Gastroesophageal sphincter (tissue), 4 donors: ENCODE data around the gene HOXA4. TPM values are rescaled to one million over a fixed set of nuclear protein-coding genes. Genes with fewer than 3 reads are reported as not detected.

Source experiments
- ATAC-seq: fragments of 150-250 bp; one replicate; pipeline ENCODE4 v1.9.1; 2016; ENCODE audit warnings: mild to moderate bottlenecking, moderate library complexity
- H3K27ac ChIP-seq, 4 donors: fragments of 200-600 bp; sonication (generic) in 3 of 4; 1 replicate in 3 of 4; 2 replicates in 1 of 4; pipeline ENCODE4 v1.5.1; 2016 to 2019
- H3K27me3 ChIP-seq: fragments of 200-600 bp; sonication (generic); one replicate; pipeline ENCODE4 v1.5.1; 2019
- H3K36me3 ChIP-seq, 2 donors: fragments of 200-600 bp; sonication (generic); one replicate each; pipeline ENCODE4 v1.5.1; 2019; ENCODE audit warnings: control low read depth in 1 of 2
- H3K4me1 ChIP-seq, 3 donors: fragments of 200-600 bp; sonication (generic); 1 replicate in 2 of 3; 2 replicates in 1 of 3; pipeline ENCODE4 v1.5.1; 2016 to 2019; ENCODE audit warnings: control low read depth in 2 of 3
- H3K4me3 ChIP-seq, 2 donors: fragments of 200-600 bp; sonication (generic); one replicate each; pipeline ENCODE4 v1.5.1; 2019; ENCODE audit warnings: mild to moderate bottlenecking in 1 of 2, moderate library complexity in 1 of 2
- H3K9me3 ChIP-seq, 3 donors: fragments of 200-600 bp; sonication (generic); one replicate each; pipeline ENCODE4 v1.5.1; 2017 to 2019; ENCODE audit warnings: control low read depth in 2 of 3
- EP300 ChIP-seq: sonication (generic); formaldehyde crosslinking; IDR thresholded peaks from one replicate; pipeline ENCODE4 v1.6.1; 2017; ENCODE audit warnings: antibody characterized with exemption, mild to moderate bottlenecking
- POLR2A ChIP-seq, 2 donors: fragments of 450-650 bp; IDR thresholded peaks; one replicate each; pipeline ENCODE4 v1.6.1; 2017; ENCODE audit warnings: antibody characterized with exemption in 2 of 2, mild to moderate bottlenecking in 2 of 2, moderate library complexity in 1 of 2
- POLR2AphosphoS5 ChIP-seq: sonication (generic); formaldehyde crosslinking; IDR thresholded peaks from one replicate; pipeline ENCODE4 v1.6.1; 2017; ENCODE audit warnings: antibody characterized with exemption
- WGBS, 2 donors: methylation state at CpG; one replicate each; pipeline ENCODE4 v1.1.5; 2018; ENCODE audit warnings: low coverage in 1 of 2; 5-methylcytosine and 5-hydroxymethylcytosine counted together
- total RNA-seq, 4 donors: library from RNA; depleted of rRNA; stranded (reverse); fragments of >200 nt; gene quantifications; one replicate each; pipeline ENCODE4 v1.1.0, GENCODE V29; 2016
- TF ChIP-seq, protein P1 (sequence below), 4 experiments: fragments of 200-600 bp in 2 of 4; fragments of 450-650 bp in 2 of 4; sonication (generic) in 1 of 4; IDR thresholded peaks; one replicate each; pipeline ENCODE4 v1.5.1; 2017 to 2019; ENCODE audit warnings: antibody characterized with exemption in 4 of 4, mild to moderate bottlenecking in 2 of 4, moderate library complexity in 2 of 4

Gene HOXA4
- total RNA-seq, result 10 to 100 TPM in 3 of 4 donors, 1 to 10 TPM in 1; 8.6 to 20.2 (median 15.3) TPM

DNA sequence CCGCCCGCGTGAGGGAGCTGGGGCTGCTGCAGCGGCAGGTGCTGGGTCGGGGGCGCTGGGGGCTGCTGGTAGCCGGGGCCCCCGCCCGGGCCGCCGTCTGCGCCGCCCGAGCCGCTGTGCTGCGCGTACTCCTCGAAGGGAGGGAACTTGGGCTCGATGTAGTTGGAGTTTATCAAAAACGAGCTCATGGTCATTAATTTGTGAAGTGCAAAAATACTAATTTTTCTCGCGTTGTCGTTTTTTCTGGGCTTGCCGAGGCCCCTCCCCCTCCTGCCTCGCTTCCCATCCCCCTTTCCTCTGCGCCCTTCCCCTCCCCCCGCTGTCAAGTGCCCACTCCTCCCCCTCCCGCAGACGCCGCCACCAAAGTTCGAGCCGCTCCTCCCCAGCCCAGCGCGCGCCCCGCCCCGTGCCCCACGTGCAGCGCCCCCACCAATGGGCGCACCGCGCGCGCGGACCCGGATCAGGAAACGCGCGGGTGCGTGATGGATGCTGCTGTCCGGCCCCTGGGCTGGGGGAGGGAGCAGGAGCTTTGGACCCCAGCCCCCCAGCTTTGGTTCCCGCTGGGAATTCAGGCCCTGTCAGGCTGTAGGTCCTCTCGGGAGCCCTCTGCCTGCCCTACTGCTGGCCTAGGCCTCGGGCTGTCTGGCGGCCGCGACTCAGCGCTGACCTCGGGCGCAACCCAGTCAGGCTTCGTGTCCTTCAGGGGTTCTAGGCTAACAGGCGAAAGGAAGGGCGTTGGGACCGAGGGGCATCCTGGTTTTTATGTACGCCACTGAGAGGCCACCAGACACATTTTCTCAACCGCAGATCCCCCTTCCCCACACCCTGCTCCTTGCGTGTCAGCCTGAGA lies at the start of gene HOXA4:
TSS of gene HOXA4 (minus strand) at position 218 of the 850 bp plus-strand sequence. CDS start at position 194, 24 bp downstream.
- ATAC-seq, result peak; percentile 95
- TF ChIP-seq EP300 (no peak), POLR2A (IDR thresholded peaks at IDR 0.05) (peak; percentile 62 to 80), POLR2AphosphoS5 (peak; percentile 73)
- 0% methylated on average over 8 to 14 of the region's 67 CpGs for WGBS, 2 donors
- H3K4me3 ChIP-seq, result peak within 1 kb of the TSS; percentile 47 to 84
- peaks cover 16 to 88% (median 27%) of the 10 kb centered on the region in 3 donors for H3K4me1 ChIP-seq
- H3K27me3 ChIP-seq, result no peaks in the 10 kb centered on the region
- no peaks in the 10 kb centered on the region for H3K9me3 ChIP-seq
- H3K27ac ChIP-seq, result peak within 1 kb of the TSS; percentile 92 to 99 (median 98)
- no peaks in the 10 kb centered on the region for H3K36me3 ChIP-seq

DNA sequence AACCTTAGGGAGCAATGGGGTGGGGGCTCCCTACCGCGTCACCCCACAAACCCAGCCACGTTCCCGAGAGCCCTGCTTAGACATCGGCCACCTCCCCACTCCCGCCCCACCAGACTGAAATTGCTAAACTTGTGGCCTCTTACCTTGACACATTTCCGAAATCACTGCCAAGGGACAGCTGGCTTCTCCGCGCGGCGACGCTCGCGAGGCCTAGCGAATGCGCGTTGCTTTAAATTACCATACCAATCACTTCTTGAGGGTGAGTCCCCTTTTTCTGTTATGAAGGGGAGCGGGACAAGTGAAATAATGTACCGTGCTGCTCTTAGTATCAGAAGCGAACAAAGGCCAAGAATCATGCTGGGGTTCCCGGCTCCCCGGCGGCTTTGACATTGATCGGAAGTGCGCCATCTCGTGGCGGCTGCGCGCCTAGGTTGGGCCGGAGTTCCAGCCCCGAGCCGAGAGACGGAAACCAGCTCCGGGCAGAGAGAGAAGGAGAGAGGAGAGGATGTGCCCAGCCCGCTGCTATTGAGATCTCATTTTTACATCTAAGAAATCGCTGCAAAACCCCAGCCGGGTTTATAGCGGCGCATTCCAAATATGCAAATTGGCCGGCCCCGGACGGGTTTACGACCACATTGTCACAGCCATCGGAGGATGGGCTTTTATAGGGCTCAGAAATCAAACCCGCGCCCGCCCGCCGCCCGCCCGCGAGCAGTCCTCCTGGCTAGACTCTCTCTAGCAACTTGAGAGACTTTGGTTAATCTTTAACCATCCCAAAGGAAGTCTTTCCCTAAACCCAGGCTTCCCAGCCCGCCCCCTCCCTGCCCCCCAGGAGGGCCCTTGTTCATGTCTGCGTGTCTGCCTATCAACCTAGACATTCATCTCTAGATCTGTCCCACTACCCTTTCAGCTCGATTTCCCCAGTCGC lies 49.2 kb upstream of the HOXA4 start:
- no peak overlapping the region for H3K27ac ChIP-seq
- ATAC-seq, result peak; percentile 57
- H3K4me1 ChIP-seq, result peaks cover 0 to 32% (median 10%) of the 10 kb centered on the region in 3 donors
- TF ChIP-seq POLR2A (IDR thresholded peaks at IDR 0.05), result no peak
- TF ChIP-seq, protein P1, sequence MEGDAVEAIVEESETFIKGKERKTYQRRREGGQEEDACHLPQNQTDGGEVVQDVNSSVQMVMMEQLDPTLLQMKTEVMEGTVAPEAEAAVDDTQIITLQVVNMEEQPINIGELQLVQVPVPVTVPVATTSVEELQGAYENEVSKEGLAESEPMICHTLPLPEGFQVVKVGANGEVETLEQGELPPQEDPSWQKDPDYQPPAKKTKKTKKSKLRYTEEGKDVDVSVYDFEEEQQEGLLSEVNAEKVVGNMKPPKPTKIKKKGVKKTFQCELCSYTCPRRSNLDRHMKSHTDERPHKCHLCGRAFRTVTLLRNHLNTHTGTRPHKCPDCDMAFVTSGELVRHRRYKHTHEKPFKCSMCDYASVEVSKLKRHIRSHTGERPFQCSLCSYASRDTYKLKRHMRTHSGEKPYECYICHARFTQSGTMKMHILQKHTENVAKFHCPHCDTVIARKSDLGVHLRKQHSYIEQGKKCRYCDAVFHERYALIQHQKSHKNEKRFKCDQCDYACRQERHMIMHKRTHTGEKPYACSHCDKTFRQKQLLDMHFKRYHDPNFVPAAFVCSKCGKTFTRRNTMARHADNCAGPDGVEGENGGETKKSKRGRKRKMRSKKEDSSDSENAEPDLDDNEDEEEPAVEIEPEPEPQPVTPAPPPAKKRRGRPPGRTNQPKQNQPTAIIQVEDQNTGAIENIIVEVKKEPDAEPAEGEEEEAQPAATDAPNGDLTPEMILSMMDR (IDR thresholded peaks at IDR 0.05), result peak in 3 of 4 experiments; percentile 33 to 79 (median 61)
- no peak for TF ChIP-seq POLR2AphosphoS5
- TF ChIP-seq EP300, result no peak
- no peaks in the 10 kb centered on the region for H3K36me3 ChIP-seq
- peaks cover 100% of the 10 kb centered on the region for H3K27me3 ChIP-seq
- H3K9me3 ChIP-seq, result no peaks in the 10 kb centered on the region
- peak overlapping the region in 1 of 2 donors; percentile 6 for H3K4me3 ChIP-seq
- 10 to 13% methylated on average over 10 to 26 of the region's 56 CpGs for WGBS, 2 donors

DNA sequence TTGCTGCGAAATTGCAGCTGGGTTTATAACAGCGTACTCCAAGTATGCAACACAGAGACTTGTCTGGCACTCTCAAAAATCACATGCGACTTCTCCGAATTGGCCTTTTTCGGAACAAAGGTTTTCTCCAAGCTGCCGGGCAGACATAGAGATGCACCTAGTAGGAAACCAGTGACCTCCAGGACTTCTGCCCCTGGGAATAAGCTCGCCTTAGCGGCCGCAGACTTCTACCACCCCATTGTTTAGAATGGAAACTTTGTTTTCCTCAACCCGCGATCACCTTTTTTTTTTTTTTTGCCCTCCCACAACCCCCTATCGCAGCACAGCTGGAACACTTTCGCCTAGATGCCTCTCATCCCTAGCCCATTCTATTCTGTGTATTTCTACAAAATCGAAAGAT lies 48.5 kb upstream of the HOXA4 start:
- WGBS, 2 donors, result 45 to 79% methylated on average over 3 to 14 of the region's 14 CpGs
- Histone ChIP-seq H3K36me3 (no peaks in the 10 kb centered on the region), H3K4me1 (peaks cover 0 to 31% (median 7%) of the 10 kb centered on the region in 3 donors), H3K27me3 (peaks cover 100% of the 10 kb centered on the region), H3K9me3 (no peaks in the 10 kb centered on the region), H3K4me3 (no peak overlapping the region), H3K27ac (no peak overlapping the region)
- ATAC-seq, result no peak
- no peak for TF ChIP-seq EP300
- no peak for TF ChIP-seq POLR2A (IDR thresholded peaks at IDR 0.05)
- TF ChIP-seq, protein P1 (IDR thresholded peaks at IDR 0.05), result no peak
- no peak for TF ChIP-seq POLR2AphosphoS5

DNA sequence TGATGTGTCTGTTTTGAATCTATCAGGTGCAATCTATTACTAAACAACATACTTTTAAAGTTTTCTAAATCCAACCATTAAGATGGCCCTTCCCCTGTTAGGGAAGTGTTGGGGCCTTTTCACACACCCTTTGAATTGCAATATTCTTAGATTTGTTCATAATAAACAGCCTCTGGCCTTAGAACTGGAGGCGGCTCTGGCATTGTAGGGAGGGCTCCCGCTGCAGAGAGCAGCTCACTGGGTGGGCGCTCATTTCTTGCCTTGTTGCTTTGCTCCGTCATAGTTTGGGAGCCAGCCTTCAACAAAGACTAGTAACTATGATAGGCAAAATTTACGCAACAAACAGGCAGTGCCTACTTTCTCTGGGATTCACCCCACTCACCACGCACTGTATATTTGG lies 47.8 kb upstream of the HOXA4 start:
- Histone ChIP-seq H3K36me3 (no peaks in the 10 kb centered on the region), H3K4me1 (peaks cover 0 to 31% (median 11%) of the 10 kb centered on the region in 3 donors), H3K9me3 (no peaks in the 10 kb centered on the region), H3K27me3 (peaks cover 100% of the 10 kb centered on the region), H3K4me3 (no peak overlapping the region), H3K27ac (no peak overlapping the region)
- no peak for ATAC-seq
- 76 to 100% methylated on average over 1 to 3 of the region's 6 CpGs for WGBS, 2 donors
- TF ChIP-seq EP300 (no peak), POLR2AphosphoS5 (no peak), POLR2A (IDR thresholded peaks at IDR 0.05) (no peak)
- TF ChIP-seq, protein P1 (IDR thresholded peaks at IDR 0.05), result no peak

DNA sequence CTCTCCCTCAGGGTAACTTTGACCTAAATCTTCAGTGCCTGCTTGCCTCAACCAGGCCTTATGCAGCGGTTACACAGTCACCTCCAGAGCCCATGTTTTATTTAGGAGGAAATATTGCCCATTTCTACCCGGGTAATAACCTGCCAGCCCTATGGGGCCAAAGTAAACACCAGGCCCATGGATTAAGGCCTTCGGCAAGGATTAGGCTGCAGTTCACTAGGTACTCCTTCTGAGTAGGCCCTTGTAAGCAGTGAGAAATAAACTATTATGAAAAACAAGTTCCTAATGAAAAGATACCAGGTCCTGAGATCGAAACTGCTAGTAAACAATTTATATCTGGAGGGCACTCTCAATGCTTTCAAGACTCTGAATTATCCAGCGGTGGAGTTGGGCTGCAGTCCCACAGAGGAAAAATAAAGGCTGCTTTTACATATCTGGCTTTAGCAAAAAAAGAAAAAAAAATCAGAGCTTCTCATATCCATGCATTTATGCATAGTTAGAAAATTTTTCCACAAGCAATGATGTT lies 47.3 kb upstream of the HOXA4 start:
- Histone ChIP-seq H3K36me3 (no peaks in the 10 kb centered on the region), H3K4me1 (peaks cover 0 to 31% (median 16%) of the 10 kb centered on the region in 3 donors), H3K4me3 (no peak overlapping the region), H3K27me3 (peaks cover 100% of the 10 kb centered on the region), H3K27ac (no peak overlapping the region), H3K9me3 (no peaks in the 10 kb centered on the region)
- TF ChIP-seq, protein P1 (IDR thresholded peaks at IDR 0.05), result no peak
- TF ChIP-seq POLR2A (IDR thresholded peaks at IDR 0.05) (no peak), EP300 (no peak), POLR2AphosphoS5 (no peak)
- ATAC-seq, result no peak
- 92 to 100% methylated on average over 4 to 5 of the region's 5 CpGs for WGBS, 2 donors
